ENCODE results near the gene NTSR1. TPM values are rescaled to one million over a fixed set of nuclear protein-coding genes. Genes with fewer than 3 reads are reported as not detected.

Gene NTSR1
- total RNA-seq, 5 donors from 2014 or later (not counting 1 experiment from before 2014, with no cell fraction given): 0.33 to 0.63 (median 0.53) TPM; not detected in 2

GRCh38 chr20:62704341-62704948 lies 4.2 kb upstream of the NTSR1 start:
- H3K9me3 ChIP-seq: no peaks in the 10 kb centered on the region
- peaks cover 2 to 45% of the 10 kb centered on the region in 2 experiments for H3K27me3 ChIP-seq (replicated peaks in 1 of 2; ENCODE audit: control insufficient read depth in 2 of 2, extremely low read depth in 1 of 2, insufficient read depth in 2 of 2, low read length in 1 of 2)
- Mint-ChIP-seq H3K27me3 (peaks cover 5 to 18% of the 10 kb centered on the region in 2 donors), H3K9me3 (no peaks in the 10 kb centered on the region), H3K4me1 (peaks cover 7 to 19% (median 15%) of the 10 kb centered on the region in 3 donors), H3K27ac (peak overlapping the region in 1 of 2 donors; percentile 23), H3K36me3 (no peaks in the 10 kb centered on the region), H3K4me3 (no peak overlapping the region)
- ChIA-PET POLR2A (no interaction called here), CTCF (interaction anchor here in 1 of 2 donors (0.6 kb wide), 1 partner anchor 62 kb away, joined by 3 read pairs; no protein-coding TSS in a partner anchor)
- WGBS (ENCODE audit: insufficient coverage): 70% methylated on average over 20 of the region's 21 CpGs
- DNase-seq: no peak
- H3K4me3 ChIP-seq (ENCODE audit: control insufficient read depth in 1 of 2, extremely low read depth in 1 of 2, low read length in 1 of 2): no peak overlapping the region
- H3K36me3 ChIP-seq (ENCODE audit: control insufficient read depth in 2 of 2, extremely low read depth in 1 of 2, insufficient read depth in 1 of 2, low read length in 1 of 2): no peaks in the 10 kb centered on the region
- no peak for ATAC-seq (replicated peaks in 1 of 4)
- H3K27ac ChIP-seq (ENCODE audit: low read length): no peak overlapping the region
- peaks cover 4 to 18% of the 10 kb centered on the region in 2 experiments for H3K4me1 ChIP-seq (ENCODE audit: control insufficient read depth in 1 of 2, extremely low read depth in 1 of 2, insufficient read depth in 2 of 2, low read length in 2 of 2)

- POLR2A ChIA-PET: no interaction called here
Observed at GRCh38 chr20:62705627-62706026, 3.0 kb upstream of the NTSR1 start.

GRCh38 chr20:62706344-62706743 lies 2.3 kb upstream of the NTSR1 start:
- Mint-ChIP-seq H3K4me1 (peaks cover 7 to 27% (median 15%) of the 10 kb centered on the region in 3 donors), H3K27me3 (peaks cover 11 to 34% of the 10 kb centered on the region in 2 donors), H3K27ac (no peak overlapping the region), H3K9me3 (no peaks in the 10 kb centered on the region), H3K36me3 (no peaks in the 10 kb centered on the region), H3K4me3 (no peak overlapping the region)
- CTCF ChIA-PET: no interaction called here
- Histone ChIP-seq H3K4me1 (ENCODE audit: control insufficient read depth in 1 of 2, extremely low read depth in 1 of 2, insufficient read depth in 2 of 2, low read length in 2 of 2) (peaks cover 6 to 19% of the 10 kb centered on the region in 2 experiments), H3K27ac (ENCODE audit: low read length) (no peak overlapping the region), H3K9me3 (no peaks in the 10 kb centered on the region), H3K36me3 (ENCODE audit: control insufficient read depth in 2 of 2, extremely low read depth in 1 of 2, insufficient read depth in 1 of 2, low read length in 1 of 2) (no peaks in the 10 kb centered on the region), H3K4me3 (ENCODE audit: control insufficient read depth in 1 of 2, extremely low read depth in 1 of 2, low read length in 1 of 2) (no peak overlapping the region), H3K27me3 (replicated peaks in 1 of 2; ENCODE audit: control insufficient read depth in 2 of 2, extremely low read depth in 1 of 2, insufficient read depth in 2 of 2, low read length in 1 of 2) (peaks cover 5 to 64% of the 10 kb centered on the region in 2 experiments)
- ATAC-seq (replicated peaks in 1 of 4) (no peak), DNase-seq (no peak)
- WGBS (ENCODE audit: insufficient coverage): 81% methylated on average over 6 of the region's 12 CpGs
- POLR2A ChIA-PET: no interaction called here

More at GRCh38 chr20:62705627-62706026, 3.0 kb upstream of the NTSR1 start:
- no peak for DNase-seq
- H3K4me1 ChIP-seq (ENCODE audit: control insufficient read depth in 1 of 2, extremely low read depth in 1 of 2, insufficient read depth in 2 of 2, low read length in 2 of 2): peaks cover 4 to 19% of the 10 kb centered on the region in 2 experiments
- Mint-ChIP-seq H3K27ac (no peak overlapping the region), H3K4me1 (peaks cover 7 to 27% (median 15%) of the 10 kb centered on the region in 3 donors), H3K9me3 (no peaks in the 10 kb centered on the region), H3K36me3 (no peaks in the 10 kb centered on the region), H3K27me3 (peaks cover 11 to 29% of the 10 kb centered on the region in 2 donors), H3K4me3 (no peak overlapping the region)
- H3K4me3 ChIP-seq (ENCODE audit: control insufficient read depth in 1 of 2, extremely low read depth in 1 of 2, low read length in 1 of 2): no peak overlapping the region
- no peak overlapping the region for H3K27ac ChIP-seq (ENCODE audit: low read length)
- H3K9me3 ChIP-seq: no peaks in the 10 kb centered on the region
- H3K27me3 ChIP-seq (replicated peaks in 1 of 2; ENCODE audit: control insufficient read depth in 2 of 2, extremely low read depth in 1 of 2, insufficient read depth in 2 of 2, low read length in 1 of 2): peaks cover 5 to 57% of the 10 kb centered on the region in 2 experiments
- 90% methylated on average over 14 of the region's 16 CpGs for WGBS (ENCODE audit: insufficient coverage)
- ATAC-seq (replicated peaks in 1 of 4): no peak
- H3K36me3 ChIP-seq (ENCODE audit: control insufficient read depth in 2 of 2, extremely low read depth in 1 of 2, insufficient read depth in 1 of 2, low read length in 1 of 2): no peaks in the 10 kb centered on the region
- CTCF ChIA-PET: no interaction called here

- no peak overlapping the region for H3K4me3 Mint-ChIP-seq
- Histone ChIP-seq H3K36me3 (ENCODE audit: control insufficient read depth in 2 of 2, extremely low read depth in 1 of 2, insufficient read depth in 1 of 2, low read length in 1 of 2) (no peaks in the 10 kb centered on the region), H3K9me3 (no peaks in the 10 kb centered on the region), H3K27me3 (replicated peaks in 1 of 2; ENCODE audit: control insufficient read depth in 2 of 2, extremely low read depth in 1 of 2, insufficient read depth in 2 of 2, low read length in 1 of 2) (peaks cover 5 to 61% of the 10 kb centered on the region in 2 experiments), H3K4me1 (ENCODE audit: control insufficient read depth in 1 of 2, extremely low read depth in 1 of 2, insufficient read depth in 2 of 2, low read length in 2 of 2) (peaks cover 6 to 19% of the 10 kb centered on the region in 2 experiments), H3K27ac (ENCODE audit: low read length) (no peak overlapping the region), H3K4me3 (ENCODE audit: control insufficient read depth in 1 of 2, extremely low read depth in 1 of 2, low read length in 1 of 2) (no peak overlapping the region)
- DNase-seq (no peak), ATAC-seq (replicated peaks in 1 of 4) (no peak)
- WGBS (ENCODE audit: insufficient coverage): 88% methylated on average over 12 of the region's 12 CpGs
- H3K27me3 Mint-ChIP-seq: peaks cover 11 to 37% of the 10 kb centered on the region in 2 donors
- no peak overlapping the region for H3K27ac Mint-ChIP-seq
- H3K9me3 Mint-ChIP-seq: no peaks in the 10 kb centered on the region
- peaks cover 7 to 27% (median 15%) of the 10 kb centered on the region in 3 donors for H3K4me1 Mint-ChIP-seq
- POLR2A ChIA-PET: no interaction called here
- no peaks in the 10 kb centered on the region for H3K36me3 Mint-ChIP-seq
- CTCF ChIA-PET: interaction anchor here in 1 of 2 donors (0.6 kb wide), 1 partner anchor 29 kb away, joined by 4 read pairs; no protein-coding TSS in a partner anchor
Observed at GRCh38 chr20:62706857-62707256, 1.8 kb upstream of the NTSR1 start.

GRCh38 chr20:62707276-62707920 lies 1.2 kb upstream of the NTSR1 start:
- ATAC-seq (replicated peaks in 1 of 4): no peak
- H3K4me3 Mint-ChIP-seq: peak overlapping the region in 2 of 3 donors; percentile 56 to 70
- H3K27ac Mint-ChIP-seq: no peak overlapping the region
- Histone ChIP-seq H3K36me3 (ENCODE audit: control insufficient read depth in 2 of 2, extremely low read depth in 1 of 2, insufficient read depth in 1 of 2, low read length in 1 of 2) (no peaks in the 10 kb centered on the region), H3K4me3 (ENCODE audit: control insufficient read depth in 1 of 2, extremely low read depth in 1 of 2, low read length in 1 of 2) (peak overlapping the region in 1 of 2 donors; percentile 51), H3K9me3 (no peaks in the 10 kb centered on the region), H3K27ac (ENCODE audit: low read length) (no peak overlapping the region), H3K4me1 (ENCODE audit: control insufficient read depth in 1 of 2, extremely low read depth in 1 of 2, insufficient read depth in 2 of 2, low read length in 2 of 2) (peaks cover 6 to 19% of the 10 kb centered on the region in 2 experiments), H3K27me3 (replicated peaks in 1 of 2; ENCODE audit: control insufficient read depth in 2 of 2, extremely low read depth in 1 of 2, insufficient read depth in 2 of 2, low read length in 1 of 2) (peaks cover 5 to 61% of the 10 kb centered on the region in 2 experiments)
- H3K27me3 Mint-ChIP-seq: peaks cover 11 to 37% of the 10 kb centered on the region in 2 donors
- POLR2A ChIA-PET: no interaction called here
- H3K9me3 Mint-ChIP-seq: no peaks in the 10 kb centered on the region
- H3K36me3 Mint-ChIP-seq: no peaks in the 10 kb centered on the region
- CTCF ChIA-PET: interaction anchor here (0.6 kb wide), 2 partner anchors 19 to 29 kb away, joined by 4 to 7 read pairs; no protein-coding TSS in a partner anchor
- DNase-seq: no peak
- WGBS (ENCODE audit: insufficient coverage): 69% methylated on average over 14 of the region's 16 CpGs
- peaks cover 7 to 27% (median 15%) of the 10 kb centered on the region in 3 donors for H3K4me1 Mint-ChIP-seq

- WGBS (ENCODE audit: insufficient coverage): 1% methylated on average over 12 of the region's 20 CpGs
- ChIA-PET CTCF (interaction anchor here in 1 of 2 donors (0.6 kb wide), 1 partner anchor 20 kb away, joined by 7 read pairs; no protein-coding TSS in a partner anchor), POLR2A (no interaction called here)
- DNase-seq (peak in 11 of 35 experiments; percentile 10 to 34 (median 17)), ATAC-seq (replicated peaks in 1 of 4) (peak in 3 of 4 experiments; percentile 23 to 65 (median 30))
- peak overlapping the region in 1 of 2 donors; percentile 51 for H3K4me3 ChIP-seq (ENCODE audit: control insufficient read depth in 1 of 2, extremely low read depth in 1 of 2, low read length in 1 of 2)
- Mint-ChIP-seq H3K36me3 (no peaks in the 10 kb centered on the region), H3K9me3 (no peaks in the 10 kb centered on the region), H3K4me1 (peaks cover 7 to 27% (median 15%) of the 10 kb centered on the region in 3 donors), H3K27ac (no peak overlapping the region), H3K4me3 (peak overlapping the region; percentile 47 to 70 (median 56)), H3K27me3 (peaks cover 11 to 37% of the 10 kb centered on the region in 2 donors)
- H3K4me1 ChIP-seq (ENCODE audit: control insufficient read depth in 1 of 2, extremely low read depth in 1 of 2, insufficient read depth in 2 of 2, low read length in 2 of 2): peaks cover 6 to 19% of the 10 kb centered on the region in 2 experiments
- no peaks in the 10 kb centered on the region for H3K9me3 ChIP-seq
- H3K36me3 ChIP-seq (ENCODE audit: control insufficient read depth in 2 of 2, extremely low read depth in 1 of 2, insufficient read depth in 1 of 2, low read length in 1 of 2): no peaks in the 10 kb centered on the region
- H3K27me3 ChIP-seq (replicated peaks in 1 of 2; ENCODE audit: control insufficient read depth in 2 of 2, extremely low read depth in 1 of 2, insufficient read depth in 2 of 2, low read length in 1 of 2): peaks cover 5 to 60% of the 10 kb centered on the region in 2 experiments
- no peak overlapping the region for H3K27ac ChIP-seq (ENCODE audit: low read length)
Observed at GRCh38 chr20:62707921-62708521, 615 bp upstream of the NTSR1 start.
